ENCODE measurements around the gene TTC9B.

TTC9B gene

GRCh38 chr19:40225440-40226305 is 7.5 kb upstream of the TTC9B start:
- Histone ChIP-seq H3K4me3 (replicated peaks; ENCODE audit: low read depth, low read length) (peak overlapping the region; percentile 12; the same call in 1 of the 2 replicates), H3K27me3 (replicated peaks; ENCODE audit: control insufficient read depth, insufficient read depth, low read length) (no peaks in the 10 kb centered on the region; the same call in 1 of the 2 replicates), H3K36me3 (ENCODE audit: control insufficient read depth, insufficient read depth, low read length) (no peaks in the 10 kb centered on the region)
- DNase-seq (ENCODE audit: extremely low read depth, insufficient read length), result no peak
- peak; percentile 52 for TF ChIP-seq CTCF (IDR thresholded peaks at IDR 0.05; ENCODE audit: insufficient read depth, low read length, poor library complexity, severe bottlenecking)

DNA sequence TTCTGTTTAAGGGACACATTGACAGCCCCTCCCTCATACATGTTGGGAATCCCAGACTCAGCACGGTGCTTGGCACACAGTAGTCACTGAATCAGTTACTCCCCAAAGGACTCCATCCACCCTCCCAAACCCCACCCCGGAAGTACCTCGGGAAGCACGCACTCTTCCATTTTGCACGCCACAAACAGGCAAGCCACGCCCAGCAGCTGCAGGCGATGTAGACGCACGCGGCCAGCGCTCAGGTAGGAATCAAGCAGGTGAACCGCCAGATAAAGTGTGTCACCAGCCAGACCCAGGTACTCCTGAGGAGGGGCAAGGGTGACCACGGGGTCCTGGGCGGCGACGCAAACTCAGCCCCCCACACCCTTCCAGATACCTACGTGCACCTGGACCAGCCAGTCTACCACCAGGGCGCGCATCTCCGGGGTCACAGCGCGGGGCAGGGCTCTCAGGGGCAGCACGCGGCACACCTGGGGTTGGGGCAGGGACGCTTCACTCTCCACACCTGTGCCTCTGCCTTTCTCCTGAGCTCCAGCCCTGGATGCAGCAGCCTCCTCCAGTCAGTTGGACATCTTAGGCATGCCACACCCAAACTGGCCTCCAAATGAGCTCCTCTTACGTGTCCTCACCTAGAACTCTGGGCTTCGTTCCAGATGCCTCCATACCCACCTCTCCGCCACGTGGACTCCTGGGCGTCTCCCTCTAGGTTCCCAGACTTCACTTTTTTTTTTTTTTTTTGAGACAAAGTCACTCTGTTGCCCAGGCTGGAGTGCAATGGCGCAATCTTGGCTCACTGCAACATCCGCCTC is 6.4 kb upstream of the TTC9B start:
- DNase-seq (ENCODE audit: extremely low read depth, insufficient read length), result no peak
- no peaks in the 10 kb centered on the region for H3K36me3 ChIP-seq (ENCODE audit: control insufficient read depth, insufficient read depth, low read length)
- no peak overlapping the region for H3K4me3 ChIP-seq (replicated peaks; ENCODE audit: low read depth, low read length)
- no peaks in the 10 kb centered on the region; the same call in 1 of the 2 replicates for H3K27me3 ChIP-seq (replicated peaks; ENCODE audit: control insufficient read depth, insufficient read depth, low read length)
- TF ChIP-seq CTCF (IDR thresholded peaks at IDR 0.05; ENCODE audit: insufficient read depth, low read length, poor library complexity, severe bottlenecking), result no peak

DNA sequence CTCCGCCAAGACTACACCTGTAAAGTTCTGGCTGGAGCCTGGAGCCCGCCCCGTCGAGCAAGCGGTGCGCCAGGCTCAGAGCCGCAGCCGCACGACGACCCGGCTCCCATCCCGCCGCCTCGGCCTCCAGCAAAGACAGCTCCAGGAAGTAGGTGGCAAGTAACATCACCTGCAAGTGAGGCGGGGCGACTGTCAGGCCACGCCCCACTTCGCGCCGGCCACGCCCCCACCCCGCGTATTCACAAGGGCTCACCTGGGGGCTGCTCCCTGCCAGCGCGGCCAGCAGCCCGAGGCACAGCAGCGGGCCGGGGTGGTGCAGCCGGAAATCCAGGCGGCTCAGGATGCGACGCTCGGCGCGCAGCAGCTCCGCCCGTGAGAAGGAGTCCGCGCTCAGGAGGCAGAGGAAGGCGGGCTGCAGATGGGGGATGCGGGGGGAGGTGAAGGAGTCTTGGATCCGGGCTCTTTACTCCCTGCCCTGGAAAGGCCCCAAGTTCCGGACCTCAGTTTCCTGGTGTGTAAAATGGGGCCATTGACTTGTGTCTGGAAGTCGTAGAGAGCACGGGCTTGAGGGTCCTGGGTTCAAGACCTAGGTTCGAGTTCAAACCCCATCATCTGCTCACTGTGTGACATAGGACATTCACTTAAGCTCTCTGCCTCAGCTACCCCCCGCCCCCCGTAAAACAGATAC is 5.1 kb upstream of the TTC9B start:
- Histone ChIP-seq H3K27me3 (replicated peaks; ENCODE audit: control insufficient read depth, insufficient read depth, low read length) (no peaks in the 10 kb centered on the region; the same call in none of the 2 replicates), H3K36me3 (ENCODE audit: control insufficient read depth, insufficient read depth, low read length) (no peaks in the 10 kb centered on the region), H3K4me3 (replicated peaks; ENCODE audit: low read depth, low read length) (no peak overlapping the region)
- TF ChIP-seq CTCF (IDR thresholded peaks at IDR 0.05; ENCODE audit: insufficient read depth, low read length, poor library complexity, severe bottlenecking), result no peak
- DNase-seq (ENCODE audit: extremely low read depth, insufficient read length), result no peak

DNA sequence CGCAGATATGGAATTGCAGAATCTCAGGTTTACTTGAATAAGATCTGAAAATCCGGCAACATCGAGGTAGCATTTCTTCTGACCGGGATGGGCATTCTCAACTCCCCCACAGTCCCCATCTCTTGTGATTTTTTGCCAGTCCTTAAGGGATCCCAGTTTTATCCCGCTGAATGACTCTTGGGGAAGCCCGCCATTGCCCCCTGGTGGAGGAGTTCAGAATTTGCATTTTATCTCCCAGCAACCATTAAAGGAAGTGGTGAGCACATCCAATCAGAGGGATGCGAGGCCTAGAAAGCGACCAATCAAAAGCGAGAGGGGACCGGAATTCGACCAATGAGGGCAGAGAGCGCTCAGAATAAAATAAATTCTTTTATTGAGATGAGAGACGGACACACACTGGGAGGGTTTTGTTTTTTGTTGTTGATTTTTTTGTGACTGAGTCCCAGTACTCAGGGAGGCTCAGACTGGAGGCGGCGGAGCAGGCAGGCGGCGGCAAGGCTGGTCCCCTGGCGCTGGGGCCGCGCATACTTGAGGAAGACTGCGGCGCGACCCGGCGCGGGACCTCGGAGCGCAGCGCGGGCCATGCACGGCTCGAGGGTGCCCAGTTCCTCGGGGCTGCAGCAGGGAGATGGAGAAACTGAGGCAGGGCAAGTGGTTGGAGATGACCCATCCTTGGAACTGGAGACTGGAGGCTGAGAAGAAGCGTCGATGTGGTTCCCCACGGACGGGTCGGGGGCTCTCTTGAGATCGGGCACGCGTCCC is 3.9 kb upstream of the TTC9B start:
- TF ChIP-seq CTCF (IDR thresholded peaks at IDR 0.05; ENCODE audit: insufficient read depth, low read length, poor library complexity, severe bottlenecking), result peak; percentile 65
- DNase-seq (ENCODE audit: extremely low read depth, insufficient read length), result no peak
- H3K4me3 ChIP-seq (replicated peaks; ENCODE audit: low read depth, low read length), result no peak overlapping the region
- H3K27me3 ChIP-seq (replicated peaks; ENCODE audit: control insufficient read depth, insufficient read depth, low read length), result no peaks in the 10 kb centered on the region; the same call in none of the 2 replicates
- H3K36me3 ChIP-seq (ENCODE audit: control insufficient read depth, insufficient read depth, low read length), result no peaks in the 10 kb centered on the region

DNA sequence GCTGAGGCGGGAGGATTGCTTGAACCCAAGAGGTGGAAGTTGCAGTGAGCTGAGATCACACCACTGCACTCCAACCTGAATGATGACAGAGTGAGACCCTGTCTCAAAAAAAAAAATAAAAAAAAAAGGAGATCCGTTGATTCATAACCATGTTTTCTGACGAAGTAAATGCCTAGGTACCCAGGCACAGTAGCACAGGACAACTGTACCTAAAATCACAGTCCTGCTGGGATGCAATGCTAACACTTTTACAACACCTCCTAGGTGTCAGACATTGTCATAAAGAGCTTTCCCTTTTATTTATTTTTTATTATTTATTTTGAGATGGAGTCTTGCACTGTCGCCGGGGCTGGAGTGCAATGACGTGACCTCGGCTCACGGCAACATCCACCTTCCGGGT is 2.5 kb upstream of the TTC9B start:
- TF ChIP-seq CTCF (IDR thresholded peaks at IDR 0.05; ENCODE audit: insufficient read depth, low read length, poor library complexity, severe bottlenecking), result no peak

More for the DNA sequence above, 2.5 kb upstream of the TTC9B start:
- Histone ChIP-seq H3K36me3 (ENCODE audit: control insufficient read depth, insufficient read depth, low read length) (no peaks in the 10 kb centered on the region), H3K4me3 (replicated peaks; ENCODE audit: low read depth, low read length) (no peak overlapping the region), H3K27me3 (replicated peaks; ENCODE audit: control insufficient read depth, insufficient read depth, low read length) (no peaks in the 10 kb centered on the region; the same call in none of the 2 replicates)
- no peak for DNase-seq (ENCODE audit: extremely low read depth, insufficient read length)

Data from GM06990 (cell line).